ENCODE data around the gene LMBRD2.

GRCh38 chr5:36156121-36156601 is 4.5 kb upstream of the LMBRD2 start:
- TF ChIP-seq CTCF (IDR thresholded peaks at IDR 0.05) (no peak), POLR2A (IDR thresholded peaks at IDR 0.05) (no peak)
